GM23338 (cell line): Measurements from ENCODE around the gene P2RY6. TPM values are rescaled to one million over a fixed set of nuclear protein-coding genes. Genes with fewer than 3 reads are reported as not detected.
A peak's percentile ranks its signal among the peaks of the same experiment; 100 is the strongest.

Experiments used
- ATAC-seq: fragments of 200-7000 bp; cut with Tn5 transposase; 3 replicates; pipeline ENCODE4 v1.9.1; 2020
- DNase-seq: peaks from one replicate; pipeline ENCODE4 v3.0.0-alpha.2; 2015; ENCODE audit warnings: low spot score
- H2AFZ ChIP-seq: fragments of 200-600 bp; sonication (generic); 2 replicates; pipeline ENCODE4 v1.8.0; 2016; ENCODE audit warnings: antibody characterized with exemption, mild to moderate bottlenecking, moderate library complexity
- H3F3A ChIP-seq: fragments of 200-600 bp; sonication (generic); replicated peaks from 2 replicates; pipeline ENCODE4 v1.8.0; 2017; ENCODE audit warnings: antibody characterized with exemption, mixed run types, low read depth
- H3K27ac ChIP-seq: fragments of 200-600 bp; sonication (generic); 2 replicates; pipeline ENCODE4 v1.6.1; 2016; ENCODE audit warnings: low read depth
- H3K27me3 ChIP-seq: fragments of 200-600 bp; sonication (generic); 2 replicates; pipeline ENCODE4 v1.8.0; 2016; ENCODE audit warnings: mild to moderate bottlenecking, mixed run types, moderate library complexity; ENCODE audit not compliant: insufficient read depth
- H3K36me3 ChIP-seq: fragments of 200-600 bp; sonication (generic); 2 replicates; pipeline ENCODE4 v1.8.0; 2016; ENCODE audit warnings: mild to moderate bottlenecking; ENCODE audit not compliant: insufficient read depth
- H3K4me1 ChIP-seq: fragments of 200-600 bp; sonication (generic); 2 replicates; pipeline ENCODE4 v1.8.0; 2016; ENCODE audit warnings: mild to moderate bottlenecking, moderate library complexity; ENCODE audit not compliant: insufficient read depth
- H3K4me2 ChIP-seq: fragments of 200-600 bp; sonication (generic); 2 replicates; pipeline ENCODE4 v1.7.1; 2017; ENCODE audit warnings: mixed run types
- H3K4me3 ChIP-seq: fragments of 200-600 bp; sonication (generic); 2 replicates; pipeline ENCODE4 v1.6.1; 2016; ENCODE audit warnings: mixed run types
- H3K79me2 ChIP-seq: fragments of 200-600 bp; sonication (generic); replicated peaks from 2 replicates; pipeline ENCODE4 v1.8.0; 2017; ENCODE audit warnings: mild to moderate bottlenecking; ENCODE audit not compliant: insufficient read depth
- H3K9me2 ChIP-seq: fragments of 200-600 bp; sonication (generic); 2 replicates; pipeline ENCODE4 v1.8.0; 2017; ENCODE audit not compliant: insufficient read depth
- H4K20me1 ChIP-seq: fragments of 200-600 bp; sonication (generic); replicated peaks from 2 replicates; pipeline ENCODE4 v1.8.0; 2017; ENCODE audit warnings: mild to moderate bottlenecking; ENCODE audit not compliant: insufficient read depth
- H3K27ac Mint-ChIP-seq: 2 replicates; pipeline ENCODE4 v1.8.0; 2020; ENCODE audit warnings: inconsistent platforms, mild to moderate bottlenecking, moderate library complexity, mixed read lengths
- H3K27me3 Mint-ChIP-seq: 3 replicates; pipeline ENCODE4 v1.8.0; 2022; ENCODE audit warnings: low read depth, mild to moderate bottlenecking, moderate library complexity, mixed read lengths, inconsistent platforms; ENCODE audit not compliant: insufficient read depth, poor library complexity
- H3K36me3 Mint-ChIP-seq: 3 replicates; pipeline ENCODE4 v1.8.0; 2021; ENCODE audit warnings: low read depth, mild to moderate bottlenecking, inconsistent platforms, moderate library complexity, mixed read lengths
- H3K4me1 Mint-ChIP-seq: 3 replicates; pipeline ENCODE4 v1.8.0; 2020; ENCODE audit warnings: mild to moderate bottlenecking, inconsistent platforms, mixed read lengths
- H3K4me3 Mint-ChIP-seq: 3 replicates; pipeline ENCODE4 v1.8.0; 2021; ENCODE audit warnings: moderate library complexity, mild to moderate bottlenecking, inconsistent platforms, mixed read lengths
- H3K9me3 Mint-ChIP-seq: 3 replicates; pipeline ENCODE4 v1.8.0; 2020; ENCODE audit warnings: moderate library complexity, mild to moderate bottlenecking, inconsistent platforms, mixed read lengths
- CTCF ChIP-seq, 2 experiments: fragments of 200-600 bp in 1 of 2; sonication (generic) in 1 of 2; conservative IDR thresholded peaks; 2 replicates each; pipeline versions ENCODE4 v1.5.1 to v1.6.1; 2016 to 2017; ENCODE audit warnings: antibody characterized with exemption in 2 of 2, low read depth in 2 of 2, mild to moderate bottlenecking in 2 of 2, moderate library complexity in 1 of 2
- ETS1 ChIP-seq: IDR thresholded peaks from 2 replicates; pipeline ENCODE4 v1.6.1; 2016; ENCODE audit warnings: antibody characterized with exemption
- EZH2phosphoT487 ChIP-seq: fragments of 200-600 bp; sonication (generic); IDR thresholded peaks from one replicate; pipeline ENCODE4 v1.8.1; 2018; ENCODE audit warnings: antibody characterized with exemption; ENCODE audit not compliant: unreplicated experiment
- JUNB ChIP-seq: IDR thresholded peaks from one replicate; pipeline ENCODE4 v1.6.1; 2016; ENCODE audit warnings: antibody characterized with exemption; ENCODE audit not compliant: unreplicated experiment
- NANOG ChIP-seq: IDR thresholded peaks from 2 replicates; pipeline ENCODE4 v1.6.1; 2016; ENCODE audit warnings: antibody characterized with exemption, borderline replicate concordance
- STAT1 ChIP-seq: IDR thresholded peaks from one replicate; pipeline ENCODE4 v1.6.1; 2016; ENCODE audit warnings: antibody characterized with exemption; ENCODE audit not compliant: unreplicated experiment
- ZNF114 ChIP-seq: fragments of 250-450 bp; sonication (Bioruptor Pico); IDR thresholded peaks from 2 replicates; pipeline ENCODE4 v1.5.0; 2020; ENCODE audit warnings: mild to moderate bottlenecking, moderate library complexity
- ZNF331 ChIP-seq: fragments of 250-450 bp; sonication (Bioruptor Pico); IDR thresholded peaks from 2 replicates; pipeline ENCODE4 v1.5.0; 2020; ENCODE audit warnings: low read depth, mild to moderate bottlenecking, moderate library complexity
- polyA plus RNA-seq: library from polyadenylated mRNA; unstranded; fragments of >200 nt; fragmentation: Nextera tagmentation; extraction: Ambion mirVana; gene quantifications from 2 replicates; pipeline ENCODE4 v1.2.1, GENCODE V29; 2016
- total RNA-seq: library from RNA; depleted of rRNA; stranded (reverse); fragments of >200 nt; shearing (Covaris generic); gene quantifications from 2 replicates; pipeline ENCODE4 v1.2.3, GENCODE V29; 2014

Gene P2RY6
- total and polyA plus RNA-seq, 2 experiments from 2014 or later, result not detected

- DNase-seq (no peak), ATAC-seq (no peak)
- no peak overlapping the region for H2AFZ ChIP-seq
- Mint-ChIP-seq H3K27me3 (peaks cover 36% of the 10 kb centered on the region), H3K27ac (no peak overlapping the region), H3K36me3 (no peaks in the 10 kb centered on the region; the same call in 2 of the 3 replicates), H3K4me1 (peaks cover 16% of the 10 kb centered on the region), H3K4me3 (no peak overlapping the region), H3K9me3 (no peaks in the 10 kb centered on the region)
- H3K4me1 ChIP-seq, result peaks cover 13% of the 10 kb centered on the region
- no peak overlapping the region for H3K4me3 ChIP-seq
- no peaks in the 10 kb centered on the region for H3K36me3 ChIP-seq
- H3K27me3 ChIP-seq, result peaks cover 30% of the 10 kb centered on the region
- no peak overlapping the region for H3K27ac ChIP-seq
- no peaks in the 10 kb centered on the region for H3F3A ChIP-seq
- H3K9me2 ChIP-seq, result no peaks in the 10 kb centered on the region
- TF ChIP-seq STAT1 (no peak), JUNB (no peak), CTCF (conservative IDR thresholded peaks at IDR 0.05; ENCODE audit: low read depth in 2 of 2) (0 out of 4 replicates have a peak, but pooled peaks of 1 of the 2 experiments have one; percentile 5), ZNF114 (no peak), ETS1 (no peak), EZH2phosphoT487 (no peak), ZNF331 (no peak)
- H4K20me1 ChIP-seq, result peaks cover 15% of the 10 kb centered on the region
- no peak overlapping the region for H3K4me2 ChIP-seq
- H3K79me2 ChIP-seq, result no peaks in the 10 kb centered on the region
Measured at GRCh38 chr11:73340164-73340563, 68.0 kb downstream of the P2RY6 start.

- no peaks in the 10 kb centered on the region for H3F3A ChIP-seq
- peaks cover 11% of the 10 kb centered on the region; the same call in 1 of the 2 replicates for H3K4me1 ChIP-seq
- peak overlapping the region; percentile 61 for H3K4me3 ChIP-seq
- H3K27ac ChIP-seq, result no peak overlapping the region
- peak; percentile 77 for ATAC-seq
- Mint-ChIP-seq H3K27ac (no peak overlapping the region), H3K4me3 (peak overlapping the region; percentile 68), H3K36me3 (no peaks in the 10 kb centered on the region; the same call in 2 of the 3 replicates), H3K4me1 (peaks cover 21% of the 10 kb centered on the region), H3K9me3 (no peaks in the 10 kb centered on the region), H3K27me3 (peaks cover 36% of the 10 kb centered on the region)
- H3K36me3 ChIP-seq, result no peaks in the 10 kb centered on the region
- no peaks in the 10 kb centered on the region for H3K79me2 ChIP-seq
- H3K27me3 ChIP-seq, result peaks cover 29% of the 10 kb centered on the region
- 0 out of 2 replicates have a peak overlapping the region, but pooled peaks have one; percentile 10 for H2AFZ ChIP-seq
- H4K20me1 ChIP-seq, result peaks cover 9% of the 10 kb centered on the region
- H3K4me2 ChIP-seq, result peak overlapping the region; percentile 82
- DNase-seq, result peak; percentile 67
- no peak for TF ChIP-seq STAT1
- TF ChIP-seq CTCF (conservative IDR thresholded peaks at IDR 0.05; ENCODE audit: low read depth in 2 of 2), result peak in 1 of 2 experiments; percentile 17; a peak in 1 of 4 replicates
- TF ChIP-seq NANOG, result no peak
- no peak for TF ChIP-seq JUNB
- no peaks in the 10 kb centered on the region for H3K9me2 ChIP-seq
Measured at GRCh38 chr11:73342633-73343032, 70.5 kb downstream of the P2RY6 start.
